NCI-H1048 (cell line): Measurements from ENCODE around the gene MAST1.
"Not testable (repeated sequence)": the region's sequence is repeated elsewhere in the genome, so short reads cannot be mapped to it uniquely, and the experiment has no call there.

ENCODE experiments used
- DNase-seq: peaks from one replicate; lab custom pipeline; 2025; lab: John Stamatoyannopoulos, UW

MAST1 gene

GRCh38 chr19:12896460-12896859 lies 58.1 kb downstream of the MAST1 start:
- DNase-seq: no peak

GRCh38 chr19:12899891-12900518 lies 61.7 kb downstream of the MAST1 start:
- no peak for DNase-seq

GRCh38 chr19:12907166-12907565 lies 68.9 kb downstream of the MAST1 start:
- DNase-seq: no peak

- DNase-seq: no peak
Measured at GRCh38 chr19:12912571-12912970, 74.3 kb downstream of the MAST1 start.

- DNase-seq: no peak
Measured at GRCh38 chr19:12913011-12913561, 74.8 kb downstream of the MAST1 start.

- DNase-seq: no peak
Measured at GRCh38 chr19:12913851-12914690, 75.8 kb downstream of the MAST1 start.

GRCh38 chr19:12915860-12916259 lies 77.5 kb downstream of the MAST1 start:
- not testable (repeated sequence) for DNase-seq

GRCh38 chr19:12918253-12918652 lies 79.9 kb downstream of the MAST1 start:
- no peak for DNase-seq

GRCh38 chr19:12921047-12921446 lies 82.7 kb downstream of the MAST1 start:
- no peak for DNase-seq

GRCh38 chr19:12922959-12923358 lies 84.6 kb downstream of the MAST1 start:
- no peak for DNase-seq
